Astrocyte of the cerebellum (primary cell): ENCODE measurements around the gene CEP76.
"Not testable (repeated sequence)": the region's sequence is repeated elsewhere in the genome, so short reads cannot be mapped to it uniquely, and the experiment has no call there.

ENCODE experiments used
- DNase-seq: peaks from one replicate; pipeline ENCODE4 v3.0.0-alpha.2; 2011; ENCODE audit warnings: low read depth
- H3K4me3 ChIP-seq: 2 replicates; pipeline ENCODE4 v1.5.1; 2011; ENCODE audit warnings: mild to moderate bottlenecking, low read depth, low read length, moderate library complexity
- CTCF ChIP-seq: IDR thresholded peaks from 2 replicates; pipeline ENCODE4 v1.5.1; 2012; ENCODE audit warnings: low read length, low read depth, moderate library complexity, mild to moderate bottlenecking; ENCODE audit errors: missing control alignments
- in situ Hi-C: cut with HindIII; loops from 2 replicates; pipeline ENCODE4 v1.10.0; 2017; ENCODE audit warnings: low sequenced_read_pairs

CEP76 gene

GRCh38 chr18:12647773-12648172 lies 54.8 kb downstream of the CEP76 start:
- in situ Hi-C loops: no loop called here
- no peak overlapping the region for H3K4me3 ChIP-seq
- no peak for DNase-seq
- no peak for TF ChIP-seq CTCF

- TF ChIP-seq CTCF: no peak
- in situ Hi-C loops: no loop called here
- DNase-seq: no peak
- no peak overlapping the region for H3K4me3 ChIP-seq
Observed at GRCh38 chr18:12645751-12646203, 56.7 kb downstream of the CEP76 start.

GRCh38 chr18:12645254-12645653 lies 57.3 kb downstream of the CEP76 start:
- DNase-seq: no peak
- no peak for TF ChIP-seq CTCF
- H3K4me3 ChIP-seq: no peak overlapping the region
- in situ Hi-C loops: no loop called here

GRCh38 chr18:12643756-12644155 lies 58.8 kb downstream of the CEP76 start:
- DNase-seq, in situ Hi-C loops, H3K4me3 ChIP-seq: not testable (repeated sequence)

GRCh38 chr18:12640881-12641200 lies 61.7 kb downstream of the CEP76 start:
- no peak overlapping the region for H3K4me3 ChIP-seq
- no peak for DNase-seq
- in situ Hi-C loops: no loop called here
- TF ChIP-seq CTCF: no peak

GRCh38 chr18:12639990-12640880 lies 62.3 kb downstream of the CEP76 start:
- no peak for TF ChIP-seq CTCF
- DNase-seq: no peak
- H3K4me3 ChIP-seq: no peak overlapping the region
- in situ Hi-C loops: no loop called here

GRCh38 chr18:12638644-12639124 lies 63.8 kb downstream of the CEP76 start:
- DNase-seq: no peak
- no peak overlapping the region for H3K4me3 ChIP-seq
- in situ Hi-C loops: no loop called here
- no peak for TF ChIP-seq CTCF
